Mesendoderm (in vitro differentiated cells): Measurements from ENCODE around the gene PATL2.
"Not testable (repeated sequence)": the region's sequence is repeated elsewhere in the genome, so short reads cannot be mapped to it uniquely, and the experiment has no call there.

Source experiments
- DNase-seq: peaks from one replicate; pipeline ENCODE4 v3.0.0; 2013
- H2AK5ac ChIP-seq: 2 replicates; pipeline ENCODE4 v1.6.1; 2013; ENCODE audit warnings: low read length, inconsistent platforms
- H2BK120ac ChIP-seq: 2 replicates; pipeline ENCODE4 v1.6.1; 2013; ENCODE audit warnings: low read depth, mild to moderate bottlenecking, low read length, moderate library complexity, mixed read lengths
- H2BK15ac ChIP-seq: replicated peaks from 2 replicates; pipeline ENCODE4 v1.6.1; 2013; ENCODE audit warnings: low read depth, mild to moderate bottlenecking, moderate library complexity
- H2BK5ac ChIP-seq: 2 replicates; pipeline ENCODE4 v1.6.1; 2013; ENCODE audit warnings: low read length, inconsistent platforms
- H3K18ac ChIP-seq: 2 replicates; pipeline ENCODE4 v1.6.1; 2013; ENCODE audit warnings: mild to moderate bottlenecking, low read length, mixed read lengths
- H3K23ac ChIP-seq: one replicate; pipeline ENCODE4 v1.6.1; 2013; ENCODE audit warnings: low read length
- H3K27ac ChIP-seq: 2 replicates; pipeline ENCODE4 v1.5.1; 2013; ENCODE audit warnings: low read depth, mild to moderate bottlenecking, inconsistent platforms, low read length, moderate library complexity
- H3K27me3 ChIP-seq: 2 replicates; pipeline ENCODE4 v1.6.1; 2013; ENCODE audit warnings: low read length, control low read depth, mild to moderate bottlenecking, inconsistent platforms; ENCODE audit not compliant: insufficient read depth, poor library complexity
- H3K36me3 ChIP-seq: 2 replicates; pipeline ENCODE4 v1.6.1; 2013; ENCODE audit warnings: low read length, inconsistent platforms; ENCODE audit not compliant: control insufficient read depth, insufficient read depth
- H3K4ac ChIP-seq: one replicate; pipeline ENCODE4 v1.6.1; 2013; ENCODE audit warnings: low read depth, mild to moderate bottlenecking, low read length, moderate library complexity
- H3K4me1 ChIP-seq: 2 replicates; pipeline ENCODE4 v1.6.1; 2013; ENCODE audit warnings: low read depth, low read length, inconsistent platforms; ENCODE audit not compliant: control insufficient read depth
- H3K4me2 ChIP-seq: 2 replicates; pipeline ENCODE4 v1.6.1; 2013; ENCODE audit warnings: low read length
- H3K4me3 ChIP-seq: 2 replicates; pipeline ENCODE4 v1.5.1; 2013; ENCODE audit warnings: mild to moderate bottlenecking, low read length
- H3K56ac ChIP-seq: one replicate; pipeline ENCODE4 v1.6.1; 2013; ENCODE audit warnings: low read length
- H3K79me1 ChIP-seq: 2 replicates; pipeline ENCODE4 v1.6.1; 2013; ENCODE audit warnings: low read length, inconsistent platforms
- H3K79me2 ChIP-seq: 2 replicates; pipeline ENCODE4 v1.6.1; 2013; ENCODE audit warnings: mild to moderate bottlenecking, low read length; ENCODE audit not compliant: control insufficient read depth, insufficient read depth
- H3K9ac ChIP-seq: 2 replicates; pipeline ENCODE4 v1.6.1; 2013; ENCODE audit warnings: low read length, inconsistent platforms
- H4K5ac ChIP-seq: one replicate; pipeline ENCODE4 v1.6.1; 2013; ENCODE audit warnings: low read length
- H4K8ac ChIP-seq: one replicate; pipeline ENCODE4 v1.6.1; 2013; ENCODE audit warnings: low read depth, mild to moderate bottlenecking, control low read depth, low read length, moderate library complexity
- WGBS: extraction: QIAGEN DNeasy Blood & Tissue Kit; methylation state at CpG from one replicate; pipeline ENCODE4 v1.1.7; 2013; ENCODE audit warnings: low lambda C conversion rate, missing lambda C conversion rate; ENCODE audit not compliant: insufficient coverage; ENCODE audit errors: extremely low coverage; 5-methylcytosine and 5-hydroxymethylcytosine counted together

The PATL2 gene

GRCh38 chr15:44641651-44642050, 69.5 kb downstream of the PATL2 start:
- no peak overlapping the region for H3K4me3 ChIP-seq
- no peak overlapping the region for H2BK120ac ChIP-seq
- H4K8ac ChIP-seq = no peak overlapping the region
- H3K18ac ChIP-seq = no peak overlapping the region
- H3K9ac ChIP-seq = no peak overlapping the region
- no peak overlapping the region for H4K5ac ChIP-seq
- no peak overlapping the region for H3K56ac ChIP-seq
- H3K27me3 ChIP-seq = no peaks in the 10 kb centered on the region
- no peaks in the 10 kb centered on the region for H3K79me2 ChIP-seq
- DNase-seq = no peak
- no peak overlapping the region for H3K4ac ChIP-seq
- H2BK15ac ChIP-seq = no peak overlapping the region
- H3K23ac ChIP-seq = no peak overlapping the region
- no peak overlapping the region for H2BK5ac ChIP-seq
- no peaks in the 10 kb centered on the region for H3K79me1 ChIP-seq
- H3K4me2 ChIP-seq = no peak overlapping the region
- H3K36me3 ChIP-seq = no peaks in the 10 kb centered on the region
- no peak overlapping the region for H3K27ac ChIP-seq
- H2AK5ac ChIP-seq = no peak overlapping the region
- H3K4me1 ChIP-seq = no peaks in the 10 kb centered on the region
- WGBS = no CpG with 5 or more reads among the region's 4 CpGs

GRCh38 chr15:44636976-44637375, 74.1 kb downstream of the PATL2 start:
- Histone ChIP-seq H2BK120ac (no peak overlapping the region), H4K8ac (no peak overlapping the region), H3K56ac (no peak overlapping the region), H2BK15ac (no peak overlapping the region), H3K27me3 (no peaks in the 10 kb centered on the region), H3K23ac (no peak overlapping the region), H3K79me2 (no peaks in the 10 kb centered on the region), H3K4ac (no peak overlapping the region), H3K79me1 (no peaks in the 10 kb centered on the region), H2BK5ac (no peak overlapping the region), H3K9ac (no peak overlapping the region), H3K4me3 (no peak overlapping the region), H2AK5ac (no peak overlapping the region), H3K27ac (no peak overlapping the region), H3K4me1 (no peaks in the 10 kb centered on the region), H3K18ac (no peak overlapping the region), H4K5ac (no peak overlapping the region), H3K4me2 (no peak overlapping the region), H3K36me3 (no peaks in the 10 kb centered on the region)
- no peak for DNase-seq
- WGBS = no CpG with 5 or more reads among the region's 1 CpG

GRCh38 chr15:44633603-44634002, 77.5 kb downstream of the PATL2 start:
- no peak overlapping the region for H3K4ac ChIP-seq
- no peak overlapping the region for H2BK15ac ChIP-seq
- H3K4me1 ChIP-seq = no peaks in the 10 kb centered on the region
- H3K18ac ChIP-seq = no peak overlapping the region
- H2BK5ac ChIP-seq = no peak overlapping the region
- DNase-seq = no peak
- H4K8ac ChIP-seq = no peak overlapping the region
- no peak overlapping the region for H4K5ac ChIP-seq
- no peaks in the 10 kb centered on the region for H3K79me1 ChIP-seq
- H3K9ac ChIP-seq = no peak overlapping the region
- no peak overlapping the region for H3K27ac ChIP-seq
- H3K79me2 ChIP-seq = no peaks in the 10 kb centered on the region
- H2BK120ac ChIP-seq = no peak overlapping the region
- no peak overlapping the region for H2AK5ac ChIP-seq
- no peaks in the 10 kb centered on the region for H3K27me3 ChIP-seq
- no peak overlapping the region for H3K56ac ChIP-seq
- no peak overlapping the region for H3K4me2 ChIP-seq
- H3K23ac ChIP-seq = no peak overlapping the region
- no peaks in the 10 kb centered on the region for H3K36me3 ChIP-seq
- WGBS = no CpG with 5 or more reads among the region's 5 CpGs
- H3K4me3 ChIP-seq = no peak overlapping the region

- not testable (repeated sequence) for H4K5ac ChIP-seq, H3K56ac ChIP-seq, H2AK5ac ChIP-seq, H3K4me3 ChIP-seq, H3K9ac ChIP-seq, H3K4me2 ChIP-seq, DNase-seq, H3K36me3 ChIP-seq, H3K27ac ChIP-seq, H3K4me1 ChIP-seq, H3K79me2 ChIP-seq, H3K18ac ChIP-seq, H3K27me3 ChIP-seq, H2BK15ac ChIP-seq, H3K79me1 ChIP-seq, H2BK120ac ChIP-seq, H3K23ac ChIP-seq, H3K4ac ChIP-seq, H4K8ac ChIP-seq, H2BK5ac ChIP-seq
- WGBS = no CpG with 5 or more reads among the region's 2 CpGs
Measured at GRCh38 chr15:44625286-44625685, 85.8 kb downstream of the PATL2 start.

GRCh38 chr15:44623178-44623577, 87.9 kb downstream of the PATL2 start:
- Histone ChIP-seq H3K9ac (no peak overlapping the region), H3K23ac (no peak overlapping the region), H2BK120ac (no peak overlapping the region), H3K4me3 (no peak overlapping the region), H3K27me3 (no peaks in the 10 kb centered on the region), H3K36me3 (no peaks in the 10 kb centered on the region), H2BK15ac (no peak overlapping the region), H3K4me1 (no peaks in the 10 kb centered on the region), H2BK5ac (no peak overlapping the region), H3K79me1 (no peaks in the 10 kb centered on the region), H4K8ac (no peak overlapping the region), H3K4me2 (no peak overlapping the region), H4K5ac (no peak overlapping the region), H3K27ac (no peak overlapping the region), H3K18ac (no peak overlapping the region), H3K56ac (no peak overlapping the region), H3K4ac (no peak overlapping the region), H2AK5ac (no peak overlapping the region), H3K79me2 (no peaks in the 10 kb centered on the region)
- DNase-seq = no peak

- no peak overlapping the region for H3K23ac ChIP-seq
- H2BK120ac ChIP-seq = no peak overlapping the region
- no peak for DNase-seq
- no peak overlapping the region for H2BK5ac ChIP-seq
- H3K4ac ChIP-seq = no peak overlapping the region
- no peak overlapping the region for H4K8ac ChIP-seq
- no peak overlapping the region for H3K4me3 ChIP-seq
- no peaks in the 10 kb centered on the region for H3K79me2 ChIP-seq
- H3K4me2 ChIP-seq = no peak overlapping the region
- H4K5ac ChIP-seq = no peak overlapping the region
- no peak overlapping the region for H2AK5ac ChIP-seq
- no peaks in the 10 kb centered on the region for H3K4me1 ChIP-seq
- no peak overlapping the region for H3K27ac ChIP-seq
- H3K18ac ChIP-seq = no peak overlapping the region
- H2BK15ac ChIP-seq = no peak overlapping the region
- H3K56ac ChIP-seq = no peak overlapping the region
- no peaks in the 10 kb centered on the region for H3K36me3 ChIP-seq
- no peaks in the 10 kb centered on the region for H3K27me3 ChIP-seq
- WGBS = no CpG with 5 or more reads among the region's 1 CpG
- H3K9ac ChIP-seq = no peak overlapping the region
- no peaks in the 10 kb centered on the region for H3K79me1 ChIP-seq
Measured at GRCh38 chr15:44620081-44620480, 91.0 kb downstream of the PATL2 start.
